ENCODE measurements around the gene CACNA1G.

Gene CACNA1G

DNA sequence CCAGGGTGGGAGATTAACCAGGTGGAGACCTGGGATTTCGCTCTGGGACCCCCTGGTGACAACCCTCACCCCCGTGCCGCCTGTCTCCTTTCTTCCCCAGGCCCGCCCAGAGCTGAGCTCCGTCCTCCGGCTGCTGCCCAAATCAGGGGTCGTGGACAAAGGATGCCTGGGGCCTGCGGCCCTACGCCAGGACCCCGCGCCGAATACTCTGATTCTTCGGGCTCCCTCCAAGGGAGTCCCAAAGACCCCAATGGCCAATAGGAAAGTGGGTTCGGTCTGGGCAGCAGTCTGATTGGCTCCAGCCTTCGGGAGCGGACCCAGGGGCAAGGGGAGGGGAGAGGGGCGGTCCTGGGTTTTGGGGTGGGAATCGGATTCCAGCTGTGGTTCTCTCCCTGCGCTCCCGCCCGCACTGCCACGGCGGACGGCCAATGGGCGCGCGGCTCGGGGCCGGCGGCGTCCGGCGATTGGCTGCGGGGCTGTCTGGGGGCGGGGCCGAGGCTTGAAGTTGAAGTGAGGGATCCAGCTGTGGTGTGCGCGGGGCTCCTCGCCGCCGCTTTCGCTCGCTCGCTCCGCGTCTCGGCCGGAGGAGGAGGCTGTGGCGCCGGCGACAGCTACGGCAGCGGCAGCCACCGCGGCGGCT lies at the start of gene CACNA1G:
CACNA1G (plus strand) TSS at position 531 of the 640 bp plus-strand sequence. CDS start 745 bp downstream, outside the sequence.
- peak; percentile 95 for DNase-seq (ENCODE audit: extremely low spot score, insufficient read length, low read depth)
- FAIRE-seq, result peak; percentile 56

DNA sequence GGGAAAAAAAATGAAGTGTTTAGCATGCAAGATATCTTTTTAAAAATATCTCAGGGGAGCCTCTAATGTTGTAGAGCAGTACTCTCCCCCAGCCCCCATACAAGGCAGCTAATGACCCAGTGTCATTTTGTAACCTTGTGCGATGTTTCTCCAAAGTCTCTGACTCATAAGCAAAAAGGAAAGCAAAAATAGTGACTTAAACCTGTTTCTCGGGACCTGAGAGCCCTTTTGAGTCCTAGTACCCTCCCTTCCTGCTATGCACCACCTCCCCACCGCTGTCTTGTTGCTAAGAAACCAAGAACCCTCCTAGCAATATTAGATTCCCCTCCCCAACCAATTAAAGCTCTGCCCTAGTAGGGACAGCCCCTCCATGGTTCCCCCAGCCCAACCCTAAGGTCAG lies 49.5 kb upstream of the CACNA1G start:
- DNase-seq (ENCODE audit: extremely low spot score, insufficient read length, low read depth) (peak; percentile 70), FAIRE-seq (peak; percentile 91)

DNA sequence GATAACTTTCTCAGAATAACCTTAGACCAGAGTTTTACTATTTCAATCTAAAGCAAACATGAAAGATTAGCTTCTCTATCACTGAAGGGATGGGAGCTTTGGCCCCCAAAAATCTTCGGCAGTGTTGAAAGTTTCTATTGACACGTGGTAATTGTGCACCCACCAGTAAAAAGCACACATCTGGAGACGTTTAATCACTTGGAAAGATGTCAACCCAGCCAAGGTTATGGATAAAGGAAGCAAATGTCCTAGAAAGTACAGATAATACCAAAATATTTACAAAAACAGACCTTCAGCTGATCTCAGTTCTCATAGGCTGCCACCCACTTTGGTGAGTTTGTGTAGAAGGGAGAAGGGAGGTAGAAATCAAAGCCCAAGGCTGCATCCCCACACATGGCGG lies 47.0 kb upstream of the CACNA1G start:
- FAIRE-seq (no peak), DNase-seq (ENCODE audit: extremely low spot score, insufficient read length, low read depth) (no peak)

- DNase-seq (ENCODE audit: extremely low spot score, insufficient read length, low read depth), result no peak
- no peak for FAIRE-seq
These were observed 46.1 kb upstream of the CACNA1G start for GRCh38 chr17:50514388-50514787.

DNA sequence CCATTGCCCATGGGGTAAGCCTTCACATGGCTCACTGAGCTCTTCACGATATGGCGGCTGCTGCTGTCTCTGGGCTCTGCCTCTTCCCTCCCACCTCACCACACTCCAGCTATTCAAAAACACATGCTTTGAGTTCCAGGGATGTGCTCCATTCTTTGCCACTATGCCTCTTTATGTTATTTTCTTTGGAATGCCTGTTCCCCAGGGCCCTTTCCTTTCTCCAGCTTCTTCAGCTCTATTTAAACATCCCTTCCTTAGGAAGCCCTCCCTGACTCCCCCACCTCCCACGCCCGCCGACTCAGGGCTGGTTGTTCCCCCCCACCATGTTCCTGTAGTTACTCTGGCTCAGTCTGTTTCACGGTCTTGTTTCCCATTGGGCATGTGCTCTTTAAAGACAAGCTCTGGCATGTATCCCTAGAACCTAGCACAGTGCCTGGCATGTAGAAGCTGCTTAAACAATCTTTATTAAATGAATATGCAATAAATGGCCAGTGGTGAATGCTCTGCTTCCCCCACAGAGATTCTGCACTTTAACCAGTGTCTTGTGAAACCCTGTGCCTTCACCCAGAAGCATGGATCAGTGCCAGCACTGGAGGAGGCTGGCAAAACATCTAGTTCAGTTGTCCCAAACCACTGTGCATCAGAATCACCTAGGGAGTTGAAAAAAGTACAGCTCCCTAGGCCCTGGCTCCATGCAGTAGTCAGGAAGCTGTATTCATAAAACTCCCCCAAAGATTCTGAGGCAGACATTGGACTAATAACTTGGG lies 45.4 kb upstream of the CACNA1G start:
- FAIRE-seq (no peak), DNase-seq (ENCODE audit: extremely low spot score, insufficient read length, low read depth) (no peak)

GRCh38 chr17:50517011-50517410 lies 43.5 kb upstream of the CACNA1G start:
- DNase-seq (ENCODE audit: extremely low spot score, insufficient read length, low read depth) (no peak), FAIRE-seq (no peak)

DNA sequence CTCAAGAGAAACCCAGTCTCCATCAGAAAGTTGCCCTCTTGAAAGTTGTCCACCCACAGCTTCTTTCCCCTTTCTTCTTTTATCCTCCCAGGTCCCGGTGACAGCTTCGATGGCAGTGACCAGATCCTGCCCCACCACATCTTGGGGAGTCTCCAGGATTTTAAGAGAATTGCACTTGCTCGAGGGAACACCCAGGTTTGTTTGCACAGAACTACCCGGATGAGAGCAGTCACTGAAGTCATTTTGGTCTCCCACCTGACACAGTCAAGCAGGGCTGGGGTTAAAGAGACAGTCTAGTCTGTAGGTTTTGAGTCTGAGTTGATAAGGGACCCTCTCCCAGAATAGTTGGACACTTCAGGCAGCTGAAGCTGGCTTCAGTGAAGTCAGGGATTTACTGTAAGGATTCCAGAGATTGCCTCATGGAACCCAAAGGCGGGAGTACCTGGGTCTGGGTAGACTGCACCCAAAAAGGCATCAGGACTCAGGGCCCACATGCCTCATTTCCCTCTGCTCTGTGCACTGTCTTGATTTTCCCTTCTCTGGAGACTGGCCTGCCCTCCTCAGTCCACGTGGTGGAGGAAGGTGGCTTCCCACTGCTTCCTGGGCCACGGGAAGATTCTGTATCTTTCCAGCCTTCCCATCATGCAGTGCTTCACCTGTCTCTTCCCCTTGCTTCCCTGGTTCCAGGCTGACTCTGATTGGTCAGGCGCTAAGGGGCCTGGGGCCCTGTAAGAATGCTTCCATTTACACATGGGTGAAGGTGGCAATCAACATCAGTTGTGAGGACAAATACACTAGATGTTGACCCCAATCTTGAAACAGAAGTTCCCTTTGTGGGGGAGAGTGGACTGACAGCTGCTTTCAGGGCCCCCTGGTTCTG lies 42.8 kb upstream of the CACNA1G start:
- FAIRE-seq (no peak), DNase-seq (ENCODE audit: extremely low spot score, insufficient read length, low read depth) (no peak)

- no peak for FAIRE-seq
- DNase-seq (ENCODE audit: extremely low spot score, insufficient read length, low read depth), result no peak
These were observed 42.0 kb upstream of the CACNA1G start for GRCh38 chr17:50518384-50519023.

DNA sequence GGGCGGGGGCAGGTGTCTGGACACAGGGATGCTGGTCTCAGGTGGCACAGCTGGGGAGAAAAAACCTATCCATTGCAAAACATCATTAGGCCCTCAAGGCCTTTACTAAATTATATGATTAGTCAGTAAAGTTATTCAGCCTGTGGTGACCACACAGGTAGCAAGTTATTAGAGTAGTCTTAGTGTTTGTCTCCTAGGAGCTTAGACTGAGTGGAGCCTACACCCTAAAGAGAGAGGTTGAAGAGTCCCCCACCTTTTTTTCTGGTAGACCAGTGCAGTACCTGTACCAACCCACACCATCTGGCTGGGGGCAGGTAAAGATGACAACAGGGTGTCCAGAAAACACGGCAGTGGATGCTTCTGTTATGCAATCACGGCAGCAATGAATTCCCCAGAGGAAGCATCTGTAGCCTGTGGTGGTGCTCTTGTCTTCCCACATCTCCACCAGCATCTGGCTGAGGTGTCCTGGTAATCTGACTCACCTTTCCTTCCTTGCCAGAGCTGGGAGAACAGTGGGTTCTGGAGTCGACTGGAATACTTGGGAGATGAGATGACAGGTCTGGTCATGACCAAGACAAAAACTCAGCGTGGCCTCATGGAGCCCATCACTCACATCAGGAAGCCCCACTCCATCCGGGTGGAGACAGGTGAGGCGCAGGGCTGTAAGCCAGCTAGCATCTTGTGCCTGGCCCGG lies 41.2 kb upstream of the CACNA1G start:
- FAIRE-seq (no peak), DNase-seq (ENCODE audit: extremely low spot score, insufficient read length, low read depth) (no peak)

DNA sequence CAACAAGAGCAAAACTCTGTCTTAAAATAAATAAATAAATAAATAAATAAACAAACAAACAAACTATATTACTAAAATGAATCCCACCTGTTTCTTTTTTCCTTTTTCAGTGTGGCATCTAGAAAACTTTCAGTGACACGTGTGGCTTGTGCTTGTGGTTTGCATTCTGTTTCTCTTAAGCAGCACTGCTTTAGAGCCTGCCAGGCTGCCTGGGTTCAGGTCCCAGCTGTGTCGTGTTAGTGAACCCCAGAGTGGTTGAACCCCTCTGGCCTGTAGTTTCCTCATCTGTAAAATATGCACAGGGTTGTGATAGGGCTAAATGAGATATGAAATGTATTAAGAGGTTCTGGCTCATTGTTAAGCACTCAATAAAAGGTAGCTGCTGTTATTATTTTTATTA lies 40.0 kb upstream of the CACNA1G start:
- FAIRE-seq (no peak), DNase-seq (ENCODE audit: extremely low spot score, insufficient read length, low read depth) (no peak)

DNA sequence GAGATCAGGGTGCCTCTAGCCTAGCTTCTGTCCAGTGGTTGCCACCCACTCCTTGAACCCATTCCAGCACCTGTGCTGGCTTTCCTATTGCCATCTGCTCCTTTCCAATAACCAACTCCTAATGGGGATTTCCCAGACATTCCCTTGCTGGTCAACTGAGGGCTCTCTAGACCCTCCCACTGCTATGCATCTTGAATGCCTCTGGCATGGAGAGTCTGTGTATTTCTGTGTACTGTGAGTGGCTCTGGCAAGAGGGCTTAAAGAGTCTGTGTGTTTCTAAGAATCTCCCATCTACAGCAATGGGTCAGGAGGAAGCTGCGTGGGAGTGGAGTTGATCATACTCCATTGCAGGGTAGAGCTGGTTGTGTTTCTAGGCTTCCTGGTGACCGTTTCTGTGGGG lies 39.0 kb upstream of the CACNA1G start:
- DNase-seq (ENCODE audit: extremely low spot score, insufficient read length, low read depth), result no peak
- FAIRE-seq, result no peak

GRCh38 chr17:50522766-50523165 lies 37.7 kb upstream of the CACNA1G start:
- DNase-seq (ENCODE audit: extremely low spot score, insufficient read length, low read depth) (no peak), FAIRE-seq (no peak)

GRCh38 chr17:50523208-50523607 lies 37.3 kb upstream of the CACNA1G start:
- DNase-seq (ENCODE audit: extremely low spot score, insufficient read length, low read depth), result no peak
- no peak for FAIRE-seq

DNA sequence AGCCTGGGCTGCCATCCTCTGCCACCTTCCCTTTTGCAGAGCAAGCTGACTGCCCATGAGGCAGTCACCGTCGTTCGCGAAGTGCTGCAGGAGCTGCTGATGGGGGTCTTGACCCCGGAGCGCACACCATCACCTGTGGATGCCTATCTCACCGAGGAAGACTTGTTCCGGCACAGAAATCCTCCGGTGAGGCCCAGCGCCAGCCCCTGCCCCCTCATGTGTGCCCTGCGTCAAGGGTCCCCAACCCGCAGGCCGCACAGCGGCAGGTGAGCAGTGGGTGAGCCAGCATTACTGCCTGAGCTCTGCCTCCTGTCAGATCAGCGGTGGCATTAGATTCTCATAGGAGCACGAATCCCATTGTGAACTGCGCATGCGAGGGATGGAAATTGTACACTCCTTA lies 35.7 kb upstream of the CACNA1G start:
- DNase-seq (ENCODE audit: extremely low spot score, insufficient read length, low read depth) (no peak), FAIRE-seq (no peak)

- FAIRE-seq (no peak), DNase-seq (ENCODE audit: extremely low spot score, insufficient read length, low read depth) (no peak)
These were observed 33.3 kb upstream of the CACNA1G start for GRCh38 chr17:50527155-50527762.

DNA sequence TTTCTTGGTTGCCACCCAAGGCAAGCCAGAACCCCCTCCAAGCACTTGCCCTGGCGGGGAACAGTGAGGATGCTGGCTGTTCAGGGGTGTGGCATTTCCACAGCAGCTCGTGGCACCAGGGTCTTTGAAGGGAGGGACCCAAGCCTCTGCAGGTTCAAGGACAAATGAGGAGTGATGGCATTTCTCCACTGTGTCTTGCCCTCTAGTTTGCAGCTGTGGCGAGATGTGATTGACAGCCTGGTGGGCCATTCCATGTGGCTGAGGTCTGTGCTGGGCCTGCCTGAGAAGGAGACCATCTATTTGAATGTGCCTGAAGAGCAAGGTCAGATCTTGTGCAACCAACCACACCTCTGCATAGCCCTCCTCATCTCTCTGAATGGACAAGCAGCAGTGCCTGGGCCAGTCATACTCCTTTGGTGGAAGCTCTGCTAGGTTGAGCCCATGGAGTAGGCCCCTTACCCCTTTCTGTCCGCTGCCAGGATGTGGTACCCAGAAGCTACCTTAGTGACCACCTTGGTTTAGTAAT lies 32.5 kb upstream of the CACNA1G start:
- DNase-seq (ENCODE audit: extremely low spot score, insufficient read length, low read depth), result no peak
- FAIRE-seq, result no peak

DNA sequence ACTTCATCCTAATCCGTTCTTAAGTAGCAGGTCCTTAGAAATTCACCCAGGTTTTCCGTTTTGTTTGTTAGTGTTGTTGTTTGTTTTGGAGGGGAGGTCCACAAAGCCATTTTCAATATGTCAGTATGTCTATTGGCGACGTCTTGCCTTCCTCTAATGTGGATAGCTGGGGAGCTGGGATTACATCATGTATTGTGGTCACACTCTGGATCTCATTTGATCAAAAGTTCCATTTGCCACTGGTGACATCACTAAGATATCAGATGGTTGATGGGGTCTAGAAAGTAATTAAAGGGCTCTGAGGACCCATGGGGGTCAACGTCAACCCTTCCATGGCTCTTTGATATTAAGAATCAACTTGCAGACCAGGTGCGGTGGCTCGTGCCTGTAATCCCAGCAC lies 30.7 kb upstream of the CACNA1G start:
- DNase-seq (ENCODE audit: extremely low spot score, insufficient read length, low read depth), result no peak
- FAIRE-seq, result no peak

DNA sequence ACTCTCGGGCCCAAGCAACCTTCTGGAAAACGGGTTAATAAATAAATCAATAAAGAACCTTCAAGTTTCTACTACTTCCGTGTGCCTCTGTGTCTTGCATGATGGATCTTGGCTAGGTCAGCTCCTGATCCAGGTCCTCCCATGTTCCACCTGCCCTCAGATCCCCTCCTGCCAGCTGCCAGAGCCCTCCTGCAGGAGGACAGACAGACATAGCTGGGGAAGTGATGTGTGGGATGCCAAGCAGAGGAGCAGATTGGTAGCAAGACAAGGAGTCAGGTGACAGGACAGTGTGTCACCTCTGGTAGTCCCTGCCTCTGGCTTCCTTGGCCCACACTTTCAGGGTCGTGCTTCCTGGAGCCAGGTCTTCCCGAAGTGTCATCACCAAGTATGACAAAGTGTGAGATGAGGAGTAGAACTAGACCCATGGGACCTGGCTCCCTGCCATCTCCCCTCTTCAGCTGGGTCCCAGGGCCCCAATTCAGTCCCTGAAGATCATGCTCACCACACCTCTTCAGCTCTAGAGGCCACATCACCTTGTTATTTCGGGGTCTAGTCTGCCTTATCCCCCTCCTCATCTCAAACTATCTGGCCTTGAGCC lies 29.0 kb upstream of the CACNA1G start:
- no peak for DNase-seq (ENCODE audit: extremely low spot score, insufficient read length, low read depth)

More for the DNA sequence above, 29.0 kb upstream of the CACNA1G start:
- FAIRE-seq, result no peak

All from GM18507 (cell line).